ENCODE data around the gene UBE2C.
"Not testable (repeated sequence)": the region's sequence is repeated elsewhere in the genome, so short reads cannot be mapped to it uniquely, and the experiment has no call there.

The UBE2C gene

GRCh38 chr20:45798935-45799642, 13.4 kb upstream of the UBE2C start:
- peak; percentile 85 for DNase-seq

DNA sequence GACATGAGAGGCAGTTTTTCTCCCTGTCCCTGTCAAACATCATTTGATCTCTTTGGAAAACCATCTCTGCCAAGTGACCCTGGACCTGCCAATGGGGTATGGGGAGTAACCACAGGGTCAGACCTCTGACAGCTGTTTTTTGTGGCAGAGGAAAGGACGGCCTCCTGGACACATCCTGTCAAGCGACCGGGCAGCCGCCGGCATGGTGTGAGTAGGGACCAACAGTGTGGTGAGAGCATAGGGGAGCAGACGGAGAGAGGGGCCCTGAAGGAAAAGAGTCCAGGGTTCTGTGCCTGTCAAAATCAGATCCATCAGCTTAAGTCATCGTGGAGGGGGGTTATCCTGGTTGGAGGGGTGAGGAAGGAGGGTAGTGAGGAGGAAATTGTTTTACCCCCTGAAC, 10.6 kb upstream of the UBE2C start:
- DNase-seq, result no peak

- no peak for DNase-seq
These were observed 2.1 kb upstream of the UBE2C start for GRCh38 chr20:45810191-45810970.

GRCh38 chr20:45813006-45813340, 529 bp downstream of the UBE2C start:
- no peak for DNase-seq

- DNase-seq, result no peak
These were observed 1.0 kb downstream of the UBE2C start for GRCh38 chr20:45813489-45813888.

GRCh38 chr20:45814314-45814713, 1.9 kb downstream of the UBE2C start:
- no peak for DNase-seq

- DNase-seq, result no peak
These were observed 4.5 kb downstream of the UBE2C start for GRCh38 chr20:45816951-45817350.

DNA sequence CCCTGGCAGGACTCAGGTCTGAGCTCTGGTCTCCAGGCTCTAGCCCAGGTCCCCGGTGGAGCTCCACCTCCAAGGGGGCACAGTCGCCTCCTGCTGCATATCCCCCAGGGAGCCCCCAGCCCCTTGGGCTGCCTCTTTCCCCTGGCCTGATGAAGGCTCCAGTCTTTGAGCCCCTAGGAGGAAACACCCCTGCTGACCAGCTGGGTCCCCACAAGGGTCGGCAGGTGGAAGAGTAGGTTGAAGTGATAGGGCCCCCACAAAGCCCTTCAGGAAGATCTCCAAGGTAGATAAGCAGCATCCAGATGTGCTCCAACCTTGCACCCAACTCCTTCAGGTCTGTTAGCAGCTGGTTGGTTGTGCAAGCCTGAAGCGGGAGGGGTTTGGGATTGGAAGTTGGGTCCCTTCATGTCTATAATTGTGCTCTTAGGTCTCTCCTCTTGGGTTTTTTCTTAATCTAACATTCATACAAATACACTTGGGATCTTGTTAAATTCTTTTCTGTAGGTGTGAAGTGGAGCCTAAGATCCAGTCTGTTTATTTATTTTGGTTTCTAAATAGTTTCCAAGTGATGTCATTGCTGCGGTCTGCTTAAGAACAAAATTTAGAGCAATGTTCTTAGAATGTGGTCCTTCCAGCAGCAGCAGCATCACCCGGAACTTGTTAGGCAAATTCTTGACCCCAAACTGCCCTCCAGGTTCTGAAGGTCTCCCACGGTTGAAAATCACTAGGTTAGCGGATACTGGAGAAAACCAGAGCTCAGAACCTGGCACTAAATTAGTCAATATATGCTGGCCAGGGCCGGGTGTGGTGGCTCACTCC, 5.1 kb downstream of the UBE2C start:
- peak; percentile 26 for DNase-seq

DNA sequence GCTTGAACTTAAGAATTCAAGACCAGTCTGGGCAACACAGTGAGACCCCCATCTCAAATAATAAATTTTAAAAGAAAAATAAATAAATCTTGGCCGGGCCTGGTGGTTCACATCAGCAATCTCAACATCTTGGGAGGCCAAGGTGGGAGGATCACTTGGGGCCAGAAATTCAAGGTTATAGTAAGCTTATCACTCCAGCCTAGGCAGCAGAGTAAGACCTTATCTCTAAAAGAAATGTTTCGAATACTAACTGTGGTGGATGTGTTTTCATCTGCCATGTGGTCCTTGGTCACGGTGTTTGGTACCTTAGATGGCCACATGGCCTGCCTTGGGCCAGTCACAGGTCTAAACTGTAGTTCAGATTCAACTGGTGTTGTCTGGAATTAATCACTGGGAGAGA, 5.8 kb downstream of the UBE2C start:
- no peak for DNase-seq

DNA sequence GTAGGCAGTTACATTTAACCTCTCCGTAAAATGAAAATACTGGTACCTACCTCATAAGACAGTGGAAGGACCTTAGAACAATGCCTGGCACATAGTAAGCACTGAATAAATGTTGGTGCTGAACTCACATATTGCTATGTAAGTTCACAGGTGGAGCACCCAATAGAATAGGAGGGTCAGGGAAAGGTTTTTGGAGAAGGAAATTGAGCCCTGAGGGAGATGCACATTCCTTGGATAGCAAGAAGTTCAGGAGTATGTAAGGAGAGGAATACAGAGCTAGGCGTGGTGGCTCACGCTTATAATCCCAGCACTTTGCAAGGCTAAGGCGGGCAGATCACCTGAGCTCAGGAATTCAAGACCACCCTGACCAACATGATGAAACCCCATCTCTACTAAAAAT, 7.0 kb downstream of the UBE2C start:
- DNase-seq, result no peak

- DNase-seq, result peak; percentile 42
These were observed 9.5 kb downstream of the UBE2C start for GRCh38 chr20:45821947-45822346.

DNA sequence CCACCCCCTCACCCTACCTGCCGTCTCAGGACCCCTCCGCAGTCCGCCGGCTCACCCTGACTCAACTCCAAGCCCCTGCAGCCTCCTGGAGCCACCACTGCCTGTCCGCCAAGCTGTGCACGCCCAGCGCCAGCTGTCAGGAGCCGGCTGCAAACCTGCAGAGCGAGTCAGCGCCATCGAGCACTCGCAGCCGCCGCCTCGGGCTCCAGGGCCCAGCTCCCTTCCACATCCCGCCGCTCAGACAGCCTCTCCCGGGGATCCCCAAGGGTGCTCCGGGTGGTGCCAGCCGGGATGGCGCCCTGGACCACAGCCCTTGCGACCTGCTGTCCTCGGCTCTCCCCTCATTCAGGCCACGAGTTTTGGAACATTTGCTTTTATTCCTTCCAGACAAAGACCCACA, 10.4 kb downstream of the UBE2C start:
- DNase-seq, result peak; percentile 89

DNA sequence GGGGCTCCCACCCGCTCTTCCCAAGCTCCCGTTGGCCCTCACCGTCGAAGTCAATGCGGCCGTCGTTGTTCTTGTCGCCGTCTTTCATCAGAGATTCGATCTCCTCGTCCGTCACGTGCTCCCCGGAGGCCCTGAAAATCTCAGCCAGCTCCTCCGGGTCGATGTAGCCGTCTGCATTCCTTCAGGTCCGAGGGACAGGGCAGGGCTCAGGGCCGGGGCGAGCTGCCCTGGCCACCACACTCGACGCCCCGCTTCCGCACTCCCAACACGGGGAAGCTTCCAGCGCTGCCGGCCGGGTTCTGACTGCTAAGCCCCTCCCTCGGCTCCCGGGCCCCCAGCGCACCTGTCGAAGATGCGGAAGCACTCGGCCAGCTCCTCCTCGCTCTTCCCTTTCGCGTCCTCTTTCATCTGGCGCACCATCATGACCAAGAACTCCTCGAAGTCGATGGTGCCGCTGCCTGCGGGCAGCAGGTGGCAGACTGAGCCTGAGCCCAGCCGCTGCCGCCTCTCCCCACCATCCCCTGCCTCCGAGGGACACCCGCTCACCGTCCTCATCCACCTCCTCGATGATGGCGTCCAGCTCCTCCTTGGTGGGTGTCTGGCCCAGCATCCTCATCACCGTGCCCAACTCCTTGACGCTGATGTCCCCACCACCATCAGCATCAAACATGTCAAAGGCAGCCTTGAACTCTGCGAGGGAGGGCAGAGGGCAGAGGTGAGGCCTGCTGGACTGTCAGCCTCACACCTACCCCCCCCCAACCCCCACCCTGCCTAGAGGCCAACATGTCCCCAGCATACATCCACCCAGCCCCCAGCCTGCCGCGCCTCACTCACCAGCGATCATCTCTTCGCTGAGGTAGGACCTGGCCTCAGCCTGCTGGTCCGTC, 11.7 kb downstream of the UBE2C start:
- peak; percentile 94 for DNase-seq

DNA sequence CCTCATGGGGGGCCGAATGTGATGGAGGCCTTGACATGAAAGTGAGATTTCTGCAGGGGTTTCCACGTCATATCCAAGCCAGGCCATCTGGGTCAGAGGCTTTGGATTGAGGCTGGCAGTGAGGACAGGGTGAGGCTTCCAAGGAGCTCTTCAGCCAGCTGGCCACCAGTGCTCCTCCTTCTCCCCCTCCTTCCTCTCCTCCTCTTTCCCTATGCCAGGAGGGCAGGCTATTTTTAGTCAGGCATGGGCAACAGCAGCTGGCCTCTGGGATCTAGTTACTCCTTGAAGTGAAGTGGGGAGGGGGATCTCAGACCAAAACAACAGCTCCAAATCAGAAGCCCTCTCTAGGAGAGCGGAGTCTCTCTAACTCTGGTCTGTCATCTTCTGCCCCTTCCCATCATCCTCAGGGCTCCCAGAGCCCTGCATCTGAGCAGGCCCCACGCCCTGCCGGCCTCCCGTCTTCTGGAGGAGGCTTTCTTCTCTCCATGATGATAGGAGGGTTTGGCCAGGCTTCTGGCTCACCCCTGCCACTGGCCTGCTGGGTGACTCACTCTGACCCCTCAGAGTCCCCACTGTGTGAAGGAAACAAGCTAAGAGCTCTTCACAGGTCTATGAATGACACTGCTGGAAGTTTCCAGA, 14.1 kb downstream of the UBE2C start:
- no peak for DNase-seq

DNA sequence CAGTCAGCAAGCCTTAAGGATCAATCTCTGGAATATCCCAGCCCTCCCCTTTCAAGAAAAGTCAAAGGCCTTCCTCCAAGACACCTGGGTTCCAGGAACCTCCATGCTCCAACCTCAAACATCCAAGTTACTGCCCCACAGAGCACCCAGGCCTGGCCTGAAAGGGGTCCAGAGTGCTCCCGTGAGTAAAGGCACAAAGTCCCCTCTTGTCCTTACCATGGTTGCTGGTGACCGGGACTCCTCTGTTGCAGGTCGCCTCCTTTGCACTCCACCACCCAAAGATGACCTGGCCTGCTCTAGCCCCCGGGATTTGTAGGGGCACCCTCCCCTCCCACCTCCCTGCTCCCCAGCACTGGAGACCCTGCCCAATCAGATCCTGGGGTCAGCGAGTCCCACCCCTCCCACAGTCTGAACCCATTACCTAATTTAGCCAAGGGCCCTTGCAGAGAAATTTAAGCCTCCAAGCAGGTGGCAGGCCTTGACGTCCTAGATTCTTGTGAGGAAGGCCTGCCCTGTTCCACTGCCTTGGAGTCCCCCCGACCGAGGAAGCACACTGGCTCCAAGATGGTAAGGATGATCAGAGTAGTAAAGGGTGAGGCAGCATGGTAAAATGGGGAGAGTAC, 14.7 kb downstream of the UBE2C start, which contains the start of gene TNNC2:
TNNC2 (minus strand) TSS at position 283 of the 623 bp plus-strand sequence; CDS start at position 219, 64 bp downstream.
- no peak for DNase-seq

DNA sequence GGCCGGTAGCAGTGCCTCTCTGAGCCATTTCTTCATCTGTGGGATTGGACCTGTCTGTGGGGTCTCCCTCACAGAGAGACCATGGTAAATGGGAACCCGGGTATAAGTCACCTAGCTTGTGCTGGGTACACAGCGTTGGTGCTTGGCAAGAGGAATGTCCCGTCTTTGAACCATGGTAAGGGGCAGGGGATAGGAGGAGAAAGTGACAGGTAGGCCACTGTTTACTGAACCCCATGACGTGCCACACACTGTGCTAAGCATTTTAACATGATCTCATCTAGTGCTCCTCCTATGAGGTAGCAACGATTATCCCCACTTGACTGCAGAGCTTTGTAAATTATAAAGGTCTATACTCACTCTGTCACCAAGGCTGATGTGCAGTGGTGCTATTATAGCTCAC, 15.3 kb downstream of the UBE2C start:
- no peak for DNase-seq

DNA sequence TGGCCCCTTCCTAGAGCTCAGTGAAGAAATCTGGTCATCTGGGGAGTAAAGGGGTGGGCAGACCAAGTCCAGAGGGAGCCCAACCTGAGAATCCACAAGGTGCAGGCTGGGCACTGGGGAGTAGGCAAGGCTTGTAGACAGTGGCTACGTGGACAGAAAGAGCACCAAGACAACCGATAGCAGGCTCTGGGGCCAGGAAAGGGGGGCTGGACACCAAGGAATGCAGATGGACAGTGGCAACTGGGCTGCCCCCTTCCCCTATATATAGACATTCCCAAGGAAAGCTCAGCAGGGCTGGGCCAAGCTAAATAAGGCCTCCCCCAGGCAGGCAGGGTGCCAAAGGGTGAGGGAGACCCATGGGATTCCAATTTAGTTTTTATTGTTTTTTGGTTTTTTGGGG, 16.1 kb downstream of the UBE2C start:
- DNase-seq, result no peak

- not testable (repeated sequence) for DNase-seq
These were observed 17.2 kb downstream of the UBE2C start for GRCh38 chr20:45829673-45830106.

GRCh38 chr20:45832619-45833018, 20.2 kb downstream of the UBE2C start:
- DNase-seq, result no peak

- DNase-seq, result peak; percentile 90
These were observed 20.8 kb downstream of the UBE2C start, which contains the start of gene SNX21 for GRCh38 chr20:45833030-45833882. Gene SNX21 (plus strand): TSS chr20:45833799. CDS start chr20:45833920, 121 bp downstream.
